ENCODE data around the gene CNOT1.
"Not testable (repeated sequence)": the region's sequence is repeated elsewhere in the genome, so short reads cannot be mapped to it uniquely, and the experiment has no call there.

Gene CNOT1

GRCh38 chr16:58494981-58495520, 134.6 kb downstream of the CNOT1 start:
- DNase-seq (ENCODE audit: low read depth), result peak; percentile 87
- no peak overlapping the region for H3K4me3 ChIP-seq (ENCODE audit: low read length)
- TF ChIP-seq CTCF (IDR thresholded peaks at IDR 0.05; ENCODE audit: insufficient read depth, low read depth, low read length, missing control alignments), result peak; percentile 49

DNA sequence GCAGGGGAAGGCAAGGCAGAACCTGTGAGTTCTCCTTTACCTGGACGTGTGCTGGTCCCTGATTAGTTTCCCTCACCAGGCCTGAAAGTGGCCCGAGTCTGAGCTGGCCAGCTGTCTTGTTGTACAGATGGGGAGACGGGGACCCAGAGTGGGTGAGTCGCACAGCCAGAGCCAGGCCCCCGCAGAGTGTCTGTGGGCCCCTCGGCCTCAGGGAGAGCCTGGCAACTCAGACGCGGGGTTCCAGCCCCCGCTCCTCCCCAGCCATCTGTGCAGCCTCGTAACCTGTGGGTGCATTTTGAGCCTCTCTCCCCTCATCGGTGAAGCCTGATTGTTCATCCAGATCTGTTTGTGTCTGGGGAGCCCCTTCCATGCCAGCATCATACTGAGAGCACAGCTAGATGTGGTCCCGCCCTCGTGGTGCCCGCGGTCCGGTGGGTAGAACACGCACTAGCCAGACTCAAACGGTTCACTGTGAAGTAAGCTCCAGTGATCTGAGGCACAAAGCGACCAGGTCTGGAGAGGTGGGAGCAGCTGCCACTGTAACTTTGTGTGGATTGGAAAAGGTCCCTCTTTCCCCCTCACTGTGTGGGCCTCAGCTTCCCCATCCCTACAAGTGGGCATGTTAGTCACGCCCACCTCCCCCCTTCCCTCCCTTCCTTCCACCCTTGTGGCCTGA, 135.7 kb downstream of the CNOT1 start:
- DNase-seq (ENCODE audit: low read depth), result no peak
- TF ChIP-seq CTCF (IDR thresholded peaks at IDR 0.05; ENCODE audit: insufficient read depth, low read depth, low read length, missing control alignments), result no peak
- no peak overlapping the region for H3K4me3 ChIP-seq (ENCODE audit: low read length)

- DNase-seq (ENCODE audit: low read depth), result no peak
- TF ChIP-seq CTCF (IDR thresholded peaks at IDR 0.05; ENCODE audit: insufficient read depth, low read depth, low read length, missing control alignments), result no peak
- H3K4me3 ChIP-seq (ENCODE audit: low read length), result no peak overlapping the region
Observed at GRCh38 chr16:58492735-58493134, 136.9 kb downstream of the CNOT1 start.

GRCh38 chr16:58492066-58492465, 137.6 kb downstream of the CNOT1 start:
- H3K4me3 ChIP-seq (ENCODE audit: low read length), result no peak overlapping the region
- DNase-seq (ENCODE audit: low read depth), result no peak
- no peak for TF ChIP-seq CTCF (IDR thresholded peaks at IDR 0.05; ENCODE audit: insufficient read depth, low read depth, low read length, missing control alignments)

DNA sequence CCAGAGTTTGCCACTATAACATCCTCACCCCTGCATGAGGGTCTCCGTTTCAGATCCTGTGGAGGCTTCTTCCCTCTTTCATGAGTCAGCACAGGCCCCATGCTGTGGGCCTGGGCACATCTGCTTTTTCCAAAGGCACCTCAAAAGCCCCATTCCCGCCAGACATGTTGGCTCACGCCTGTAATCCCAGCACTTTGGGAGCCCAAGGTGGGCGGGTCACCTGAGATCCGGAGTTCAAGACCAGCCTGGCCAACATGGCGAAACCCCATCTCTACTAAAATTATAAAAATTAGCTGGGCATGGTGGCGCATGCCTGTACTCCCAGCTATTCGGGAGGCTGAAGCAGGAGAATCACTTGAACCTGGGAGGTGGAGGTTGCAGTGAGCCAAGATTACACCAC, 139.1 kb downstream of the CNOT1 start:
- not testable (repeated sequence) for H3K4me3 ChIP-seq (ENCODE audit: low read length); DNase-seq (ENCODE audit: low read depth)

GRCh38 chr16:58490065-58490464, 139.6 kb downstream of the CNOT1 start:
- H3K4me3 ChIP-seq (ENCODE audit: low read length), result no peak overlapping the region
- DNase-seq (ENCODE audit: low read depth), result no peak
- TF ChIP-seq CTCF (IDR thresholded peaks at IDR 0.05; ENCODE audit: insufficient read depth, low read depth, low read length, missing control alignments), result no peak

GRCh38 chr16:58488531-58488930, 141.1 kb downstream of the CNOT1 start:
- H3K4me3 ChIP-seq (ENCODE audit: low read length), result no peak overlapping the region
- DNase-seq (ENCODE audit: low read depth), result no peak
- no peak for TF ChIP-seq CTCF (IDR thresholded peaks at IDR 0.05; ENCODE audit: insufficient read depth, low read depth, low read length, missing control alignments)
